Adrenal gland (tissue), 12 donors: ENCODE results near the gene DDX25. TPM values are rescaled to one million over a fixed set of nuclear protein-coding genes. Genes with fewer than 3 reads are reported as not detected.
"Not testable (repeated sequence)": the region's sequence is repeated elsewhere in the genome, so short reads cannot be mapped to it uniquely, and the experiment has no call there.

ENCODE experiments used
- DNase-seq, 7 donors: peaks; one replicate each; pipeline ENCODE4 v3.0.0-alpha.2; 2019 to 2020
- H3K27ac ChIP-seq, 5 donors: fragments of 200-600 bp; sonication (generic) in 4 of 5; 1 replicate in 3 of 5; 2 replicates in 2 of 5; pipeline versions ENCODE4 v1.5.1 to v1.8.0; 2016 to 2020; ENCODE audit warnings: mild to moderate bottlenecking in 1 of 5
- H3K27me3 ChIP-seq: fragments of 200-600 bp; 2 replicates; pipeline ENCODE4 v1.8.0; 2021
- H3K36me3 ChIP-seq, 2 donors: fragments of 200-600 bp; replicated peaks in 1 of 2; 1 replicate in 1 of 2; 2 replicates in 1 of 2; pipeline versions ENCODE4 v1.5.1 to v1.8.0; 2018 to 2022
- H3K4me1 ChIP-seq, 2 donors: fragments of 200-600 bp; replicated peaks in 1 of 2; 1 replicate in 1 of 2; 2 replicates in 1 of 2; pipeline versions ENCODE4 v1.5.1 to v1.8.0; 2018 to 2021
- H3K4me3 ChIP-seq, 4 donors: fragments of 200-600 bp; sonication (generic) in 3 of 4; one replicate each; pipeline ENCODE4 v1.5.1; 2016 to 2018
- H3K9me3 ChIP-seq, 3 donors: fragments of 200-600 bp; sonication (generic) in 1 of 3; replicated peaks in 1 of 3; 1 replicate in 2 of 3; 2 replicates in 1 of 3; pipeline versions ENCODE4 v1.5.1 to v1.8.0; 2016 to 2021
- POLR2A ChIP-seq, 2 donors: fragments of 450-650 bp; IDR thresholded peaks; one replicate each; pipeline ENCODE4 v1.6.1; 2017; ENCODE audit warnings: antibody characterized with exemption in 2 of 2, mild to moderate bottlenecking in 2 of 2, moderate library complexity in 1 of 2
- WGBS, 4 donors: extraction: QIAGEN DNeasy Blood & Tissue Kit in 2 of 4; methylation state at CpG; one replicate each; pipeline versions ENCODE4 v1.1.5 to v1.1.7; 2013 to 2017; 5-methylcytosine and 5-hydroxymethylcytosine counted together
- intact Hi-C, 2 donors: fragments of 100-400 bp; cut with DNase I; formaldehyde crosslinking; loops; one replicate each; pipeline versions ENCODE4 v1.14.1 to v1.15.0; 2022 to 2023
- polyA plus RNA-seq, 3 donors: library from polyadenylated mRNA; stranded (reverse); fragments of 200-250 nt in 2 of 3; fragments of 350-450 nt in 1 of 3; fragmentation: Illumina TruSeq in 1 of 3; extraction: RNeasy Lipid Tissue Mini Kit (QIAGEN cat#74804) in 1 of 3; gene quantifications; one replicate each; pipeline ENCODE4 v1.2.3, GENCODE V29; 2013 to 2014
- total RNA-seq, 9 donors: library from RNA; depleted of rRNA in 4 of 9; stranded (reverse); fragments of >200 nt in 4 of 9; fragments of 120-200 nt in 1 of 9; fragmentation: NEBNext Ultra II Directional in 1 of 9; extraction: Animal tissue kit (Norgen Biotek cat#: 25700) in 1 of 9; gene quantifications; one replicate each; pipeline versions ENCODE4 v1.1.0 to v1.2.4, GENCODE V29; 2013 to 2023
- TF ChIP-seq, protein P1 (sequence below), 6 experiments: fragments of 450-650 bp in 4 of 6; fragments of 200-600 bp in 2 of 6; sonication (generic) in 1 of 6; IDR thresholded peaks; 1 replicate in 5 of 6; 2 replicates in 1 of 6; pipeline versions ENCODE4 v1.5.1 to v1.8.0; 2016 to 2021; ENCODE audit warnings: antibody characterized with exemption in 6 of 6, mild to moderate bottlenecking in 2 of 6, moderate library complexity in 1 of 6
- donor health status: healthy with polysubstance abuse.
- donor health status: Bipolar disorder and iron deficiency.
- donor health status: DM: yes; HTN: yes; CAD: no.
- donor health status: DM: no; HTN: no; CAD: no.
- donor health status: DM: no; HTN: no; CAD: no.
- donor health status: DM: yes; HTN: yes; CAD: no.

Gene DDX25
- total and polyA plus RNA-seq, 12 donors, result 0.18 to 7.4 (median 0.98) TPM; not detected in 3

DNA sequence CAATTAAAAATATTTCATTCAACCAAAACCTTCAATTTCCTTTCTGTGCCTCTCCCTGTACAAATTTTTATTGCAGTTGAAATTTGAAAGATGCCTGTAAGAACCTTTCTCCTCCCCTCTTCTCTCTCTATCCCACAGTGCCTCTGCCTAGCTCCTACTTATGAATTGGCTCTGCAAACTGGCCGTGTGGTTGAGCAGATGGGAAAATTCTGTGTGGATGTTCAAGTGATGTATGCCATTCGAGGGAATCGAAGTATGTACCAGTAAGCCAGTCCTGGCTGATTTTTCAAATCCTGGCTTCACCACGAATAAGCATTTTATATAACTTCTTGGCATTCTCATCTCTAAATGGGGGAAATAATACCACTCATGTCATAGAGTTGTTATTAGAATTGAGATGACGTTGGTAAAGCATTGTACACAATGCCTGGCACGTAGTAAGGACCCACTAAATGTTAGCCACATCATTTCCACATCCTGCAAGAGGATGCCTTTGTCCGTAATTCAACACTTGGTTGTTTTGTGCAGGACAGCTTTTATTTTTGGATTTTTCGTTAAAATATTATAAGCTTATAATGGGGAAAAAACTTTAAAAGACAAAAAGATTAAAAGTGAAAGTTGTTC, 6.0 kb downstream of the DDX25 start:
- TF ChIP-seq POLR2A (IDR thresholded peaks at IDR 0.05), result no peak
- TF ChIP-seq, protein P1, sequence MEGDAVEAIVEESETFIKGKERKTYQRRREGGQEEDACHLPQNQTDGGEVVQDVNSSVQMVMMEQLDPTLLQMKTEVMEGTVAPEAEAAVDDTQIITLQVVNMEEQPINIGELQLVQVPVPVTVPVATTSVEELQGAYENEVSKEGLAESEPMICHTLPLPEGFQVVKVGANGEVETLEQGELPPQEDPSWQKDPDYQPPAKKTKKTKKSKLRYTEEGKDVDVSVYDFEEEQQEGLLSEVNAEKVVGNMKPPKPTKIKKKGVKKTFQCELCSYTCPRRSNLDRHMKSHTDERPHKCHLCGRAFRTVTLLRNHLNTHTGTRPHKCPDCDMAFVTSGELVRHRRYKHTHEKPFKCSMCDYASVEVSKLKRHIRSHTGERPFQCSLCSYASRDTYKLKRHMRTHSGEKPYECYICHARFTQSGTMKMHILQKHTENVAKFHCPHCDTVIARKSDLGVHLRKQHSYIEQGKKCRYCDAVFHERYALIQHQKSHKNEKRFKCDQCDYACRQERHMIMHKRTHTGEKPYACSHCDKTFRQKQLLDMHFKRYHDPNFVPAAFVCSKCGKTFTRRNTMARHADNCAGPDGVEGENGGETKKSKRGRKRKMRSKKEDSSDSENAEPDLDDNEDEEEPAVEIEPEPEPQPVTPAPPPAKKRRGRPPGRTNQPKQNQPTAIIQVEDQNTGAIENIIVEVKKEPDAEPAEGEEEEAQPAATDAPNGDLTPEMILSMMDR (IDR thresholded peaks at IDR 0.05), result no peak
- no peaks in the 10 kb centered on the region for H3K4me1 ChIP-seq
- no peaks in the 10 kb centered on the region for H3K9me3 ChIP-seq
- H3K27ac ChIP-seq, result no peak overlapping the region
- H3K4me3 ChIP-seq, result no peak overlapping the region
- DNase-seq, result no peak
- intact Hi-C loops, result no loop called here
- 70 to 81% (median 75%) methylated on average over 8 of the region's 8 CpGs for WGBS, 4 donors
- peaks cover 2% of the 10 kb centered on the region for H3K27me3 ChIP-seq
- no peaks in the 10 kb centered on the region for H3K36me3 ChIP-seq

DNA sequence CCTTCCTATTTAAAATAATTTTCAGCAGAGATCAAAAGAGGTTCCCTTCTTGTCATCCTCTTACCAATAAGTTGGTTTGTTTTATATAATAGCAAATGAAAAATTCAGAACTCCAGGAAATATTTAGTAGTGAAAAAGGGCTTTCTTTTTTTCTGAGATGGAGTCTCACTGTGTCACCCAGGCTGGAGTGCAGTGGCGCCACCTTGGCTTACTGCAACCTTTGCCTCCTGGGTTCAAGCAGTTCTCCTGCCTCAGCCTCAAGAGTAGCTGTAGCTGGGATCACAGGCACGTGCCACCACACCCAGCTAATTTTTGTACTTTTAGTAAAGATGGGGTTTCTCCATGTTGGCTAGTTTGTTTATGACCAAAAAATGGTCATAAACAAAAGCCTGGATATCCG, 10.3 kb downstream of the DDX25 start:
- DNase-seq, H3K4me3 ChIP-seq, H3K9me3 ChIP-seq, H3K4me1 ChIP-seq, H3K36me3 ChIP-seq, H3K27me3 ChIP-seq, H3K27ac ChIP-seq, intact Hi-C loops: not testable (repeated sequence)
- 67 to 84% (median 77%) methylated on average over 3 of the region's 3 CpGs for WGBS, 4 donors

DNA sequence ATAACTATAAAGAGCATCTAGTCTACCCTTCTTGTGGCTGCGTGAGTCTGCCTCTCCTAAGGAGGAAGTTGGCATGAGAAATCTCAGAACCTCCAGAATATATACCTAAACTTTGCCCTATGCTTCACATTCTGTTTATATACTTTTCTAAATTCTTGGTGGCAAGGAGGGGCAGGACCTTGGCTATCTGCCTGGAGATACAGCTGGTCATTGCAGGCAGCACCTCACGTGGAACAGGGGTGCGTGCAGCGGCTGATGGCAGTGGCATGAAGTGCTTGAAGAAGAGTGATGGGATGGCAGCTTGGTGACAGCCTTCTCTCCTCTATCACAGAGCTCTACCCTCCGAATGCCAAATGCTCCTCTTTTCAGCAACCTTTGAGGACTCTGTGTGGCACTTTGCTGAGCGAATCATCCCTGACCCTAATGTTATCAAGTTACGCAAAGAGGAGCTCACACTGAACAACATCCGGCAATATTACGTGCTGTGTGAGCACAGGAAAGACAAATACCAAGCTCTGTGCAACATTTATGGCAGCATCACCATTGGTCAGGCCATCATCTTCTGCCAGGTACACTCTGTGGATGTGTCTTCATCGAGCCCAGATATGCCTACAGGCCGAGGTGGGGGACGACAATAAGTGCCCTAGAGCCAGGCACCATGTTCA, 12.5 kb downstream of the DDX25 start:
- no peaks in the 10 kb centered on the region for H3K36me3 ChIP-seq
- TF ChIP-seq POLR2A (IDR thresholded peaks at IDR 0.05), result no peak
- TF ChIP-seq, protein P1 (IDR thresholded peaks at IDR 0.05), result no peak
- 78 to 87% (median 82%) methylated on average over 12 of the region's 12 CpGs for WGBS, 4 donors
- no peaks in the 10 kb centered on the region for H3K27me3 ChIP-seq
- DNase-seq, result no peak
- H3K9me3 ChIP-seq, result no peaks in the 10 kb centered on the region
- intact Hi-C loops, result no loop called here
- H3K4me3 ChIP-seq, result no peak overlapping the region
- H3K27ac ChIP-seq, result no peak overlapping the region
- no peaks in the 10 kb centered on the region for H3K4me1 ChIP-seq

DNA sequence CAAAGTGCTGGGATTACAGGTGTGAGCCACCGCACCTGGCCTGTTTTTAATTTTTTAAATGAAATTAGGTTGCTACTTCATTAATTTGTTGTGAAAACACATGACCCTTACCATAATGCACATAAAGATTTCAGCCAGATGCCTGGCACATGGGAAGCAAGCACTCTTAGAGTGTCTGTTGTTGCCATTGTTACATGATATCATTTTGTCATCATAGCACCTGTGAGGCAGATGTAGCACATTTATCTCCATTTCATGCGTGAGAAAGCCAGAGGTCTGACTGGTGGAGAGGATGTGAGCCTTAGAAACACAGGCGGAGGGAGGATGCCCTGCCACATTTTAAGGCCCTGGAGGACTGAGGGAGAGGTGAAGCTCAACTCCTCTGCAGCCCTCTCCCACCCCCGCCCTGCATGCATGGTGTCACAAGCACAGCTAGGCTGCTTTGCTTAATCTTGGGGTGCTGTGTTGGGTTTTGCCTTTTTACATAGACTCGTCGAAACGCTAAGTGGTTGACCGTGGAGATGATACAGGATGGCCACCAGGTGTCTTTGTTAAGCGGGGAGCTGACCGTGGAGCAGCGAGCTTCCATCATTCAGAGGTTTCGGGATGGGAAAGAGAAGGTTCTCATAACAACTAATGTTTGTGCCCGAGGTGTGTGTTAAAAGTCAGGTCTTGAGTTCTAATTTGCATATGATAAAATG, 14.0 kb downstream of the DDX25 start:
- no peak for TF ChIP-seq POLR2A (IDR thresholded peaks at IDR 0.05)
- TF ChIP-seq, protein P1 (IDR thresholded peaks at IDR 0.05), result no peak
- DNase-seq, result peak in 1 of 7 donors; percentile 44
- Histone ChIP-seq H3K27ac (no peak overlapping the region), H3K27me3 (no peaks in the 10 kb centered on the region), H3K9me3 (no peaks in the 10 kb centered on the region), H3K4me1 (no peaks in the 10 kb centered on the region), H3K36me3 (no peaks in the 10 kb centered on the region), H3K4me3 (no peak overlapping the region)
- 75 to 83% (median 80%) methylated on average over 12 to 13 of the region's 13 CpGs for WGBS, 4 donors
- intact Hi-C loops, result no loop called here
